GM21723 (cell line): ENCODE data around the gene FBF1.
A peak's percentile ranks its signal among the peaks of the same experiment; 100 is the strongest.

Experiments
- ATAC-seq: cut with Tn5 transposase; IDR thresholded peaks from one replicate; pipeline ENCODE4 v1.9.1; 2021; ENCODE audit warnings: mild to moderate bottlenecking, moderate library complexity; ENCODE audit not compliant: unreplicated experiment

Gene FBF1

GRCh38 chr17:75917917-75918445 lies 22.9 kb downstream of the FBF1 start:
- no peak for ATAC-seq

GRCh38 chr17:75917141-75917916 lies 23.5 kb downstream of the FBF1 start:
- ATAC-seq: no peak

- ATAC-seq: no peak
Observed at GRCh38 chr17:75915268-75915667, 25.6 kb downstream of the FBF1 start.

- ATAC-seq: no peak
Observed at GRCh38 chr17:75914643-75915267, 26.1 kb downstream of the FBF1 start.

- ATAC-seq: no peak
Observed at GRCh38 chr17:75913537-75914210, 27.2 kb downstream of the FBF1 start.

GRCh38 chr17:75910699-75911098 lies 30.1 kb downstream of the FBF1 start:
- ATAC-seq: no peak

- ATAC-seq: no peak
Observed at GRCh38 chr17:75909812-75910274, 31.0 kb downstream of the FBF1 start.

GRCh38 chr17:75909051-75909811 lies 31.6 kb downstream of the FBF1 start:
- ATAC-seq: no peak

- ATAC-seq: no peak
Observed at GRCh38 chr17:75908201-75908600, 32.6 kb downstream of the FBF1 start.

- no peak for ATAC-seq
Observed at GRCh38 chr17:75906143-75906884, 34.5 kb downstream of the FBF1 start.

- ATAC-seq: peak; percentile 89
Observed at GRCh38 chr17:75904749-75905521, 35.9 kb downstream of the FBF1 start, which contains the start of gene MRPL38. Gene MRPL38, minus strand, starts transcription at chr17:75904884. Its CDS starts 9 bp downstream, at chr17:75904875.

- no peak for ATAC-seq
Observed at GRCh38 chr17:75902406-75902805, 38.4 kb downstream of the FBF1 start.

- no peak for ATAC-seq
Observed at GRCh38 chr17:75901727-75902126, 39.1 kb downstream of the FBF1 start.

GRCh38 chr17:75900691-75901533 lies 39.9 kb downstream of the FBF1 start:
- no peak for ATAC-seq

GRCh38 chr17:75899767-75900468 lies 40.9 kb downstream of the FBF1 start:
- no peak for ATAC-seq

GRCh38 chr17:75899353-75899752 lies 41.5 kb downstream of the FBF1 start:
- ATAC-seq: no peak

- ATAC-seq: no peak
Observed at GRCh38 chr17:75898791-75899190, 42.1 kb downstream of the FBF1 start.

- no peak for ATAC-seq
Observed at GRCh38 chr17:75898065-75898464, 42.8 kb downstream of the FBF1 start.
